NCI-H2227 (cell line): ENCODE results near the gene ZFP36L1.
A peak's percentile ranks its signal among the peaks of the same experiment; 100 is the strongest.
"Not testable (repeated sequence)": the region's sequence is repeated elsewhere in the genome, so short reads cannot be mapped to it uniquely, and the experiment has no call there.

ENCODE experiments used
- DNase-seq: peaks from one replicate; lab custom pipeline; 2025; ENCODE audit not compliant: unreplicated experiment; lab: John Stamatoyannopoulos, UW

Gene ZFP36L1

GRCh38 chr14:68766299-68767247 is 26.3 kb downstream of the ZFP36L1 start:
- DNase-seq = no peak

- DNase-seq = not testable (repeated sequence)
These were observed 29.0 kb downstream of the ZFP36L1 start for GRCh38 chr14:68763843-68764242.

- DNase-seq = peak; percentile 5
These were observed 29.7 kb downstream of the ZFP36L1 start for GRCh38 chr14:68762953-68763764.

- no peak for DNase-seq
These were observed 31.5 kb downstream of the ZFP36L1 start for GRCh38 chr14:68761391-68761790.

- no peak for DNase-seq
These were observed 32.1 kb downstream of the ZFP36L1 start for GRCh38 chr14:68760761-68761160.

GRCh38 chr14:68759937-68760336 is 32.9 kb downstream of the ZFP36L1 start:
- no peak for DNase-seq

GRCh38 chr14:68759017-68759560 is 33.8 kb downstream of the ZFP36L1 start:
- no peak for DNase-seq

- no peak for DNase-seq
These were observed 34.6 kb downstream of the ZFP36L1 start for GRCh38 chr14:68758301-68758700.

- no peak for DNase-seq
These were observed 35.2 kb downstream of the ZFP36L1 start for GRCh38 chr14:68757618-68758081.

GRCh38 chr14:68756734-68757133 is 36.1 kb downstream of the ZFP36L1 start:
- DNase-seq = no peak

- DNase-seq = no peak
These were observed 36.8 kb downstream of the ZFP36L1 start for GRCh38 chr14:68756000-68756481.

- DNase-seq = no peak
These were observed 37.9 kb downstream of the ZFP36L1 start for GRCh38 chr14:68755016-68755353.

- DNase-seq = no peak
These were observed 39.2 kb downstream of the ZFP36L1 start for GRCh38 chr14:68753690-68754089.

GRCh38 chr14:68752271-68753006 is 40.4 kb downstream of the ZFP36L1 start:
- no peak for DNase-seq

GRCh38 chr14:68749487-68750475 is 43.1 kb downstream of the ZFP36L1 start:
- no peak for DNase-seq

GRCh38 chr14:68748691-68749090 is 44.2 kb downstream of the ZFP36L1 start:
- no peak for DNase-seq

GRCh38 chr14:68748260-68748659 is 44.6 kb downstream of the ZFP36L1 start:
- DNase-seq = no peak

- DNase-seq = no peak
These were observed 45.5 kb downstream of the ZFP36L1 start for GRCh38 chr14:68747393-68747792.

- no peak for DNase-seq
These were observed 48.3 kb downstream of the ZFP36L1 start for GRCh38 chr14:68744613-68745012.
